Lower leg skin (tissue), 3 donors: ENCODE data around the gene P2RX4.

Source experiments
- CTCF ChIP-seq, 3 donors: fragments of 450-650 bp; IDR thresholded peaks; one replicate each; pipeline ENCODE4 v1.5.1; 2016; ENCODE audit warnings: antibody characterized with exemption in 3 of 3, mild to moderate bottlenecking in 3 of 3, moderate library complexity in 2 of 3
- POLR2A ChIP-seq, 2 donors: fragments of 450-650 bp; IDR thresholded peaks; one replicate each; pipeline ENCODE4 v1.6.1; 2016 to 2017; ENCODE audit warnings: antibody characterized with exemption in 2 of 2, mild to moderate bottlenecking in 1 of 2, moderate library complexity in 1 of 2

GRCh38 chr12:121166356-121166755 is 43.6 kb upstream of the P2RX4 start:
- TF ChIP-seq CTCF (IDR thresholded peaks at IDR 0.05): no peak
- TF ChIP-seq POLR2A (IDR thresholded peaks at IDR 0.05): no peak
